Neutrophil (primary cell): Measurements from ENCODE around the gene ZNF605.
"Not testable (repeated sequence)": the region's sequence is repeated elsewhere in the genome, so short reads cannot be mapped to it uniquely, and the experiment has no call there.

Experiments
- H3K27ac ChIP-seq: fragments of 200-600 bp; sonication (generic); 2 replicates; pipeline ENCODE4 v1.5.1; 2016; ENCODE audit warnings: mild to moderate bottlenecking, moderate library complexity
- H3K27me3 ChIP-seq: fragments of 200-600 bp; sonication (generic); 2 replicates; pipeline ENCODE4 v1.6.0; 2016; ENCODE audit warnings: mild to moderate bottlenecking
- H3K36me3 ChIP-seq: fragments of 200-600 bp; sonication (generic); 2 replicates; pipeline ENCODE4 v1.5.1; 2017
- H3K4me1 ChIP-seq, 2 experiments: fragments of 200-600 bp in 1 of 2; sonication (generic) in 1 of 2; 1 replicate in 1 of 2; 2 replicates in 1 of 2; pipeline versions ENCODE4 v1.5.1 to v1.6.1; 2013 to 2016; ENCODE audit warnings: low read depth in 1 of 2, low read length in 1 of 2, mild to moderate bottlenecking in 1 of 2, moderate library complexity in 1 of 2; ENCODE audit not compliant: control insufficient read depth in 1 of 2, insufficient read depth in 1 of 2
- H3K4me3 ChIP-seq, 2 experiments: fragments of 200-600 bp in 1 of 2; sonication (generic) in 1 of 2; 1 replicate in 1 of 2; 2 replicates in 1 of 2; pipeline ENCODE4 v1.5.1; 2013 to 2016; ENCODE audit warnings: low read depth in 1 of 2, low read length in 1 of 2, mild to moderate bottlenecking in 1 of 2, moderate library complexity in 1 of 2
- H3K9me3 ChIP-seq: fragments of 200-600 bp; sonication (generic); 2 replicates; pipeline ENCODE4 v1.5.1; 2016
- CTCF ChIP-seq: fragments of 200-600 bp; sonication (generic); IDR thresholded peaks from 2 replicates; pipeline ENCODE4 v1.5.1; 2016; ENCODE audit warnings: antibody characterized with exemption

Gene ZNF605

GRCh38 chr12:132945806-132946205 is 10.3 kb downstream of the ZNF605 start:
- no peaks in the 10 kb centered on the region for H3K4me1 ChIP-seq
- H3K9me3 ChIP-seq = peaks cover 52% of the 10 kb centered on the region
- H3K36me3 ChIP-seq = peaks cover 21% of the 10 kb centered on the region

GRCh38 chr12:132942611-132943010 is 13.5 kb downstream of the ZNF605 start:
- peaks cover 47% of the 10 kb centered on the region for H3K9me3 ChIP-seq
- H3K27me3 ChIP-seq = no peaks in the 10 kb centered on the region
- H3K27ac ChIP-seq = no peak overlapping the region
- peaks cover 21% of the 10 kb centered on the region for H3K36me3 ChIP-seq
- no peak overlapping the region for H3K4me3 ChIP-seq
- no peak for TF ChIP-seq CTCF
- H3K4me1 ChIP-seq = no peaks in the 10 kb centered on the region

More at GRCh38 chr12:132945806-132946205, 10.3 kb downstream of the ZNF605 start:
- H3K27ac ChIP-seq = no peak overlapping the region
- no peak overlapping the region for H3K4me3 ChIP-seq
- no peak for TF ChIP-seq CTCF
- H3K27me3 ChIP-seq = no peaks in the 10 kb centered on the region

GRCh38 chr12:132941336-132941954 is 14.7 kb downstream of the ZNF605 start:
- H3K27me3 ChIP-seq = no peaks in the 10 kb centered on the region
- peaks cover 44% of the 10 kb centered on the region for H3K9me3 ChIP-seq
- H3K27ac ChIP-seq = no peak overlapping the region
- TF ChIP-seq CTCF = no peak
- no peaks in the 10 kb centered on the region for H3K4me1 ChIP-seq
- H3K36me3 ChIP-seq = peaks cover 21% of the 10 kb centered on the region
- no peak overlapping the region for H3K4me3 ChIP-seq

- peaks cover 21% of the 10 kb centered on the region for H3K36me3 ChIP-seq
- H3K9me3 ChIP-seq = peaks cover 34% of the 10 kb centered on the region
Measured at GRCh38 chr12:132940071-132940719, 15.9 kb downstream of the ZNF605 start.

GRCh38 chr12:132938807-132939206 is 17.3 kb downstream of the ZNF605 start:
- Histone ChIP-seq H3K9me3 (peaks cover 39% of the 10 kb centered on the region), H3K36me3 (peaks cover 13% of the 10 kb centered on the region)
- not testable (repeated sequence) for H3K27ac ChIP-seq, H3K4me3 ChIP-seq, H3K4me1 ChIP-seq, H3K27me3 ChIP-seq

More at GRCh38 chr12:132940071-132940719, 15.9 kb downstream of the ZNF605 start:
- no peak for TF ChIP-seq CTCF
- Histone ChIP-seq H3K4me3 (no peak overlapping the region), H3K27ac (no peak overlapping the region), H3K27me3 (no peaks in the 10 kb centered on the region), H3K4me1 (no peaks in the 10 kb centered on the region)

GRCh38 chr12:132937476-132937875 is 18.6 kb downstream of the ZNF605 start:
- no peak overlapping the region for H3K27ac ChIP-seq
- H3K4me3 ChIP-seq = no peak overlapping the region
- H3K4me1 ChIP-seq = no peaks in the 10 kb centered on the region
- no peak for TF ChIP-seq CTCF
- peaks cover 39% of the 10 kb centered on the region for H3K9me3 ChIP-seq
- H3K36me3 ChIP-seq = peaks cover 3% of the 10 kb centered on the region
- no peaks in the 10 kb centered on the region for H3K27me3 ChIP-seq

- H3K4me1 ChIP-seq, H3K27me3 ChIP-seq, H3K36me3 ChIP-seq, H3K27ac ChIP-seq, H3K4me3 ChIP-seq: not testable (repeated sequence)
- peaks cover 35% of the 10 kb centered on the region for H3K9me3 ChIP-seq
Measured at GRCh38 chr12:132936921-132937320, 19.2 kb downstream of the ZNF605 start.
